ENCODE results near the gene RSPH6A. TPM values are rescaled to one million over a fixed set of nuclear protein-coding genes. Genes with fewer than 3 reads are reported as not detected.

RSPH6A gene
- total and polyA plus RNA-seq, 2 experiments from 2014 or later, result not detected

- TF ChIP-seq EZH2 (IDR thresholded peaks at IDR 0.05; ENCODE audit: insufficient read depth, poor library complexity, severe bottlenecking), result no peak
- no peak for TF ChIP-seq EZH2phosphoT487 (IDR thresholded peaks at IDR 0.05; ENCODE audit: insufficient read depth, low read depth)
- Histone ChIP-seq H3K4me3 (no peak overlapping the region), H3K4me2 (ENCODE audit: unreplicated experiment) (no peak overlapping the region), H3K36me3 (ENCODE audit: low read depth) (no peaks in the 10 kb centered on the region), H3K27me3 (replicated peaks; ENCODE audit: insufficient read depth) (no peaks in the 10 kb centered on the region), H4K20me1 (ENCODE audit: insufficient read depth) (no peaks in the 10 kb centered on the region), H3K9me2 (ENCODE audit: insufficient read depth) (no peaks in the 10 kb centered on the region), H3K4me1 (ENCODE audit: insufficient read depth) (peaks cover 5% of the 10 kb centered on the region; the same call in 1 of the 2 replicates), H3K79me2 (ENCODE audit: insufficient read depth) (peaks cover 18% of the 10 kb centered on the region; the same call in 1 of the 2 replicates), H3K27ac (no peak overlapping the region), H3K9me3 (ENCODE audit: low read depth) (no peaks in the 10 kb centered on the region), H3K9ac (no peak overlapping the region), H3F3A (ENCODE audit: insufficient read depth) (no peaks in the 10 kb centered on the region), H2AFZ (no peak overlapping the region)
- 79 to 84% methylated on average over 6 of the region's 6 CpGs for WGBS, 2 experiments (ENCODE audit: low coverage in 1 of 2, low lambda C conversion rate in 2 of 2, missing lambda C conversion rate in 2 of 2)
- no peak for DNase-seq
- in situ Hi-C loops (cut with MboI), result no loop called here
These were observed 50.6 kb downstream of the RSPH6A start for GRCh38 chr19:45764475-45764874.

- Histone ChIP-seq H3K9me2 (ENCODE audit: insufficient read depth) (no peaks in the 10 kb centered on the region), H3K4me2 (ENCODE audit: unreplicated experiment) (no peak overlapping the region), H3F3A (ENCODE audit: insufficient read depth) (no peaks in the 10 kb centered on the region), H3K27me3 (replicated peaks; ENCODE audit: insufficient read depth) (no peaks in the 10 kb centered on the region), H3K79me2 (ENCODE audit: insufficient read depth) (peaks cover 18% of the 10 kb centered on the region; the same call in 1 of the 2 replicates), H3K9ac (no peak overlapping the region), H3K4me1 (ENCODE audit: insufficient read depth) (peaks cover 5% of the 10 kb centered on the region; the same call in 1 of the 2 replicates), H4K20me1 (ENCODE audit: insufficient read depth) (no peaks in the 10 kb centered on the region), H3K27ac (no peak overlapping the region), H3K36me3 (ENCODE audit: low read depth) (no peaks in the 10 kb centered on the region), H2AFZ (no peak overlapping the region), H3K9me3 (ENCODE audit: low read depth) (no peaks in the 10 kb centered on the region), H3K4me3 (no peak overlapping the region)
- 24 to 28% methylated on average over 26 of the region's 27 CpGs for WGBS, 2 experiments (ENCODE audit: low coverage in 1 of 2, low lambda C conversion rate in 2 of 2, missing lambda C conversion rate in 2 of 2)
- in situ Hi-C loops (cut with MboI), result no loop called here
- DNase-seq, result no peak
- no peak for TF ChIP-seq EZH2phosphoT487 (IDR thresholded peaks at IDR 0.05; ENCODE audit: insufficient read depth, low read depth)
- TF ChIP-seq EZH2 (IDR thresholded peaks at IDR 0.05; ENCODE audit: insufficient read depth, poor library complexity, severe bottlenecking), result no peak
These were observed 51.3 kb downstream of the RSPH6A start for GRCh38 chr19:45763691-45764294.

GRCh38 chr19:45762870-45763631 lies 52.1 kb downstream of the RSPH6A start:
- Histone ChIP-seq H3K9me3 (ENCODE audit: low read depth) (no peaks in the 10 kb centered on the region), H3K4me2 (ENCODE audit: unreplicated experiment) (no peak overlapping the region), H3K36me3 (ENCODE audit: low read depth) (no peaks in the 10 kb centered on the region), H3K4me1 (ENCODE audit: insufficient read depth) (peaks cover 5% of the 10 kb centered on the region; the same call in 1 of the 2 replicates), H3K9ac (no peak overlapping the region), H2AFZ (no peak overlapping the region), H3K27me3 (replicated peaks; ENCODE audit: insufficient read depth) (no peaks in the 10 kb centered on the region), H3K79me2 (ENCODE audit: insufficient read depth) (peaks cover 18% of the 10 kb centered on the region; the same call in 1 of the 2 replicates), H3F3A (ENCODE audit: insufficient read depth) (no peaks in the 10 kb centered on the region), H3K4me3 (no peak overlapping the region), H4K20me1 (ENCODE audit: insufficient read depth) (no peaks in the 10 kb centered on the region), H3K27ac (no peak overlapping the region), H3K9me2 (ENCODE audit: insufficient read depth) (no peaks in the 10 kb centered on the region)
- 83 to 84% methylated on average over 15 of the region's 15 CpGs for WGBS, 2 experiments (ENCODE audit: low coverage in 1 of 2, low lambda C conversion rate in 2 of 2, missing lambda C conversion rate in 2 of 2)
- in situ Hi-C loops (cut with MboI), result no loop called here
- TF ChIP-seq EZH2phosphoT487 (IDR thresholded peaks at IDR 0.05; ENCODE audit: insufficient read depth, low read depth) (no peak), EZH2 (IDR thresholded peaks at IDR 0.05; ENCODE audit: insufficient read depth, poor library complexity, severe bottlenecking) (no peak)
- no peak for DNase-seq

- H3K27ac ChIP-seq, result no peak overlapping the region
- H3K9me2 ChIP-seq (ENCODE audit: insufficient read depth), result no peaks in the 10 kb centered on the region
- H3K4me3 ChIP-seq, result no peak overlapping the region
- DNase-seq, result no peak
- no peak overlapping the region for H3K9ac ChIP-seq
- in situ Hi-C loops (cut with MboI), result no loop called here
- peaks cover 18% of the 10 kb centered on the region; the same call in 1 of the 2 replicates for H3K79me2 ChIP-seq (ENCODE audit: insufficient read depth)
- H3F3A ChIP-seq (ENCODE audit: insufficient read depth), result no peaks in the 10 kb centered on the region
- H3K4me2 ChIP-seq (ENCODE audit: unreplicated experiment), result no peak overlapping the region
- H3K9me3 ChIP-seq (ENCODE audit: low read depth), result no peaks in the 10 kb centered on the region
- H3K4me1 ChIP-seq (ENCODE audit: insufficient read depth), result peaks cover 5% of the 10 kb centered on the region; the same call in 1 of the 2 replicates
- H3K27me3 ChIP-seq (replicated peaks; ENCODE audit: insufficient read depth), result no peaks in the 10 kb centered on the region
- WGBS, 2 experiments (ENCODE audit: low coverage in 1 of 2, low lambda C conversion rate in 2 of 2, missing lambda C conversion rate in 2 of 2), result 75 to 76% methylated on average over 14 to 17 of the region's 17 CpGs
- TF ChIP-seq EZH2 (IDR thresholded peaks at IDR 0.05; ENCODE audit: insufficient read depth, poor library complexity, severe bottlenecking), result no peak
- TF ChIP-seq EZH2phosphoT487 (IDR thresholded peaks at IDR 0.05; ENCODE audit: insufficient read depth, low read depth), result no peak
- H2AFZ ChIP-seq, result no peak overlapping the region
- no peaks in the 10 kb centered on the region for H4K20me1 ChIP-seq (ENCODE audit: insufficient read depth)
- H3K36me3 ChIP-seq (ENCODE audit: low read depth), result no peaks in the 10 kb centered on the region
These were observed 53.4 kb downstream of the RSPH6A start for GRCh38 chr19:45761714-45762113.

Data from GM23248 (cell line).